ENCODE data around the gene RAF1. TPM values are rescaled to one million over a fixed set of nuclear protein-coding genes. Genes with fewer than 3 reads are reported as not detected.
"Not testable (repeated sequence)": the region's sequence is repeated elsewhere in the genome, so short reads cannot be mapped to it uniquely, and the experiment has no call there.

Gene RAF1
- total RNA-seq, 1 experiment from 2014 or later = 68.8 TPM

DNA sequence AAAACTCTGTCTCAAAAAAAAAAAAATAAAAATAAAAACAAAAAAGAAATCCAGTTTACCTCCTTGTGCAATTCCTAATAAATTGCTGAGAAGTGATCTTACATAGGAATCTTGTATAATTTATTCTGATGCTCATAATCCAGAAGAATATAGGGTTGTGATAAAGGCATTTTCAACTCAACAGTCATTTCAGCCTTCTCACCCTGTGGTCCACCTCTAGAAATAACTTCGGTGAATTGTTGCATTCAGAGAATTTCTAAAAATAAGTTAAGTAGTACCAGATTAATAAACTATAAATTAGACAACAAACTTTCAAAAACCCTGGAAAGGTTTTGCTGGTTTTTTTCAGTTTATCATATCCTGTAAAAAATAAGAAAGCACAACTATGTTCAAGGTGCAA, 20.2 kb downstream of the RAF1 start:
- TF ChIP-seq SIN3A (IDR thresholded peaks at IDR 0.05; ENCODE audit: borderline replicate concordance, insufficient read depth, low read depth, low read length) (no peak), POLR2AphosphoS5 (IDR thresholded peaks at IDR 0.05; ENCODE audit: low read depth, low read length) (no peak), TCF7L2 (IDR thresholded peaks at IDR 0.05; ENCODE audit: low read depth, low read length) (no peak)
- TF ChIP-seq, protein P1, sequence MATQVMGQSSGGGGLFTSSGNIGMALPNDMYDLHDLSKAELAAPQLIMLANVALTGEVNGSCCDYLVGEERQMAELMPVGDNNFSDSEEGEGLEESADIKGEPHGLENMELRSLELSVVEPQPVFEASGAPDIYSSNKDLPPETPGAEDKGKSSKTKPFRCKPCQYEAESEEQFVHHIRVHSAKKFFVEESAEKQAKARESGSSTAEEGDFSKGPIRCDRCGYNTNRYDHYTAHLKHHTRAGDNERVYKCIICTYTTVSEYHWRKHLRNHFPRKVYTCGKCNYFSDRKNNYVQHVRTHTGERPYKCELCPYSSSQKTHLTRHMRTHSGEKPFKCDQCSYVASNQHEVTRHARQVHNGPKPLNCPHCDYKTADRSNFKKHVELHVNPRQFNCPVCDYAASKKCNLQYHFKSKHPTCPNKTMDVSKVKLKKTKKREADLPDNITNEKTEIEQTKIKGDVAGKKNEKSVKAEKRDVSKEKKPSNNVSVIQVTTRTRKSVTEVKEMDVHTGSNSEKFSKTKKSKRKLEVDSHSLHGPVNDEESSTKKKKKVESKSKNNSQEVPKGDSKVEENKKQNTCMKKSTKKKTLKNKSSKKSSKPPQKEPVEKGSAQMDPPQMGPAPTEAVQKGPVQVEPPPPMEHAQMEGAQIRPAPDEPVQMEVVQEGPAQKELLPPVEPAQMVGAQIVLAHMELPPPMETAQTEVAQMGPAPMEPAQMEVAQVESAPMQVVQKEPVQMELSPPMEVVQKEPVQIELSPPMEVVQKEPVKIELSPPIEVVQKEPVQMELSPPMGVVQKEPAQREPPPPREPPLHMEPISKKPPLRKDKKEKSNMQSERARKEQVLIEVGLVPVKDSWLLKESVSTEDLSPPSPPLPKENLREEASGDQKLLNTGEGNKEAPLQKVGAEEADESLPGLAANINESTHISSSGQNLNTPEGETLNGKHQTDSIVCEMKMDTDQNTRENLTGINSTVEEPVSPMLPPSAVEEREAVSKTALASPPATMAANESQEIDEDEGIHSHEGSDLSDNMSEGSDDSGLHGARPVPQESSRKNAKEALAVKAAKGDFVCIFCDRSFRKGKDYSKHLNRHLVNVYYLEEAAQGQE (IDR thresholded peaks at IDR 0.05; ENCODE audit: insufficient read depth in 1 of 2, low read depth in 2 of 2, low read length in 1 of 2) = no peak
- TF ChIP-seq, protein P2, sequence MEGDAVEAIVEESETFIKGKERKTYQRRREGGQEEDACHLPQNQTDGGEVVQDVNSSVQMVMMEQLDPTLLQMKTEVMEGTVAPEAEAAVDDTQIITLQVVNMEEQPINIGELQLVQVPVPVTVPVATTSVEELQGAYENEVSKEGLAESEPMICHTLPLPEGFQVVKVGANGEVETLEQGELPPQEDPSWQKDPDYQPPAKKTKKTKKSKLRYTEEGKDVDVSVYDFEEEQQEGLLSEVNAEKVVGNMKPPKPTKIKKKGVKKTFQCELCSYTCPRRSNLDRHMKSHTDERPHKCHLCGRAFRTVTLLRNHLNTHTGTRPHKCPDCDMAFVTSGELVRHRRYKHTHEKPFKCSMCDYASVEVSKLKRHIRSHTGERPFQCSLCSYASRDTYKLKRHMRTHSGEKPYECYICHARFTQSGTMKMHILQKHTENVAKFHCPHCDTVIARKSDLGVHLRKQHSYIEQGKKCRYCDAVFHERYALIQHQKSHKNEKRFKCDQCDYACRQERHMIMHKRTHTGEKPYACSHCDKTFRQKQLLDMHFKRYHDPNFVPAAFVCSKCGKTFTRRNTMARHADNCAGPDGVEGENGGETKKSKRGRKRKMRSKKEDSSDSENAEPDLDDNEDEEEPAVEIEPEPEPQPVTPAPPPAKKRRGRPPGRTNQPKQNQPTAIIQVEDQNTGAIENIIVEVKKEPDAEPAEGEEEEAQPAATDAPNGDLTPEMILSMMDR (IDR thresholded peaks at IDR 0.05) = no peak
- Histone ChIP-seq H3K36me3 (ENCODE audit: control insufficient read depth, insufficient read depth, low read length) (no peaks in the 10 kb centered on the region), H3K9me3 (ENCODE audit: control insufficient read depth, insufficient read depth, low read depth, low read length) (no peaks in the 10 kb centered on the region), H3K4me1 (ENCODE audit: control insufficient read depth, insufficient read depth, low read length) (no peaks in the 10 kb centered on the region; the same call in 1 of the 2 replicates), H3K4me3 (ENCODE audit: low read depth in 2 of 2, low read length in 2 of 2) (no peak overlapping the region), H3K27ac (ENCODE audit: low read length) (no peak overlapping the region), H3K27me3 (ENCODE audit: control insufficient read depth, insufficient read depth, low read length) (no peaks in the 10 kb centered on the region)
- no peak for DNase-seq (ENCODE audit: low read depth, low spot score)
- no TSS peak for BruUV-seq (replicated peaks)
- in situ Hi-C loops (cut with HindIII; ENCODE audit: low pct_unique_long_range_greater_than_20kb, low sequenced_read_pairs) (no loop called here), intact Hi-C loops (cut with micrococcal nuclease; ENCODE audit: unreplicated experiment) (no loop called here)
- no peak for ATAC-seq
- CTCF ChIA-PET = no interaction called here
- POLR2A ChIA-PET = no interaction called here

DNA sequence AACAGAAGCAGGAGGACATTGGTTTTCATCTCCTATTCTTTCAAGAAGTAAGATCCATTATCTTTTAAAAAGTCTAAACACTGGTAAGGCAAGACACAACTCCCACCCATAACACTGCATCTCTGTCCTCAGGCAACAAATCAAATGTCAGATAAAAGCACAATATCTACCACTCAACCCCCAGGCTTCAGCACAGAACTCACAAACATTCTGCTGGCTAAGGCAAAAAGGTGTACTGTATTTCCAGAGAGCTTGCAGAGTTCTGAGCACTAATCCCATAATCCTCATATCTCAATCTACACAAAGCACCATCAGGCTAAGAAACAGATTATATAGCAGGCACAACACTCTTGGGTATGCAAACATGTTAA, 20.9 kb downstream of the RAF1 start:
- no peak overlapping the region for H3K4me3 ChIP-seq (ENCODE audit: low read depth in 2 of 2, low read length in 2 of 2)
- DNase-seq (ENCODE audit: low read depth, low spot score) (no peak), ATAC-seq (no peak)
- H3K4me1 ChIP-seq (ENCODE audit: control insufficient read depth, insufficient read depth, low read length) = peaks cover 3% of the 10 kb centered on the region
- no peaks in the 10 kb centered on the region for H3K36me3 ChIP-seq (ENCODE audit: control insufficient read depth, insufficient read depth, low read length)
- BruUV-seq (replicated peaks) = no TSS peak
- POLR2A ChIA-PET = no interaction called here
- intact Hi-C loops (cut with micrococcal nuclease; ENCODE audit: unreplicated experiment) = no loop called here
- no peaks in the 10 kb centered on the region for H3K27me3 ChIP-seq (ENCODE audit: control insufficient read depth, insufficient read depth, low read length)
- CTCF ChIA-PET = no interaction called here
- TF ChIP-seq SIN3A (IDR thresholded peaks at IDR 0.05; ENCODE audit: borderline replicate concordance, insufficient read depth, low read depth, low read length) (no peak), POLR2AphosphoS5 (IDR thresholded peaks at IDR 0.05; ENCODE audit: low read depth, low read length) (no peak), TCF7L2 (IDR thresholded peaks at IDR 0.05; ENCODE audit: low read depth, low read length) (no peak)
- in situ Hi-C loops (cut with HindIII; ENCODE audit: low pct_unique_long_range_greater_than_20kb, low sequenced_read_pairs) = no loop called here
- H3K27ac ChIP-seq (ENCODE audit: low read length) = no peak overlapping the region
- no peaks in the 10 kb centered on the region for H3K9me3 ChIP-seq (ENCODE audit: control insufficient read depth, insufficient read depth, low read depth, low read length)

DNA sequence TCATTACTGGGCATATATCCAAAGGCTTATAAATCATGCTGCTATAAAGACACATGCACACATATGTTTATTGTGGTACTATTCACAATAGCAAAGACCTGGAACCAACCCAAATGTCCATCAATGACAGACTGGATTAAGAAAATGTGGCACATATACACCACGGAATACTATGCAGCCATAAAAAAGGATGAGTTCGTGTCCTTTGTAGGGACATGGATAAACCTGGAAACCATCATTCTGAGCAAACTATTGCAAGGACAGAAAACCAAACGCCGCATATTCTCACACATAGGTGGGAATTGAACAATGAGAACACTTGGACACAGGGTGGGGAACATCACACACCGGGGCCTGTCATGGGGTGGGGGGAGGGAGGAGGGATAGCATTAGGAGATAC, 23.1 kb downstream of the RAF1 start:
- BruUV-seq (replicated peaks); H3K27ac ChIP-seq (ENCODE audit: low read length); in situ Hi-C loops (cut with HindIII; ENCODE audit: low pct_unique_long_range_greater_than_20kb, low sequenced_read_pairs); H3K27me3 ChIP-seq (ENCODE audit: control insufficient read depth, insufficient read depth, low read length); H3K4me1 ChIP-seq (ENCODE audit: control insufficient read depth, insufficient read depth, low read length); H3K9me3 ChIP-seq (ENCODE audit: control insufficient read depth, insufficient read depth, low read depth, low read length); CTCF ChIA-PET; H3K4me3 ChIP-seq (ENCODE audit: low read depth in 2 of 2, low read length in 2 of 2); ATAC-seq; POLR2A ChIA-PET; H3K36me3 ChIP-seq (ENCODE audit: control insufficient read depth, insufficient read depth, low read length); intact Hi-C loops (cut with micrococcal nuclease; ENCODE audit: unreplicated experiment); DNase-seq (ENCODE audit: low read depth, low spot score): not testable (repeated sequence)
